COLO668 (cell line): ENCODE measurements around the gene SYT6.

Experiments used
- DNase-seq: peaks from one replicate; lab custom pipeline; 2025; ENCODE audit not compliant: unreplicated experiment; lab: John Stamatoyannopoulos, UW

Gene SYT6

GRCh38 chr1:114093624-114094362 lies 59.9 kb downstream of the SYT6 start:
- DNase-seq = no peak

GRCh38 chr1:114092186-114093062 lies 61.2 kb downstream of the SYT6 start:
- DNase-seq = no peak

GRCh38 chr1:114091711-114092110 lies 62.0 kb downstream of the SYT6 start:
- no peak for DNase-seq

- DNase-seq = no peak
Observed at GRCh38 chr1:114090738-114091505, 62.7 kb downstream of the SYT6 start.

- DNase-seq = no peak
Observed at GRCh38 chr1:114089502-114090138, 64.0 kb downstream of the SYT6 start.

- DNase-seq = no peak
Observed at GRCh38 chr1:114088392-114089299, 65.0 kb downstream of the SYT6 start.

- no peak for DNase-seq
Observed at GRCh38 chr1:114087495-114087894, 66.2 kb downstream of the SYT6 start.

- no peak for DNase-seq
Observed at GRCh38 chr1:114086601-114087368, 66.9 kb downstream of the SYT6 start.

GRCh38 chr1:114082867-114083585 lies 70.6 kb downstream of the SYT6 start:
- no peak for DNase-seq

- no peak for DNase-seq
Observed at GRCh38 chr1:114082304-114082630, 71.4 kb downstream of the SYT6 start.

GRCh38 chr1:114081437-114082303 lies 72.0 kb downstream of the SYT6 start:
- DNase-seq = no peak

- no peak for DNase-seq
Observed at GRCh38 chr1:114080511-114081436, 72.9 kb downstream of the SYT6 start.

- no peak for DNase-seq
Observed at GRCh38 chr1:114079596-114080190, 74.0 kb downstream of the SYT6 start.

GRCh38 chr1:114078116-114078515 lies 75.6 kb downstream of the SYT6 start:
- DNase-seq = no peak

- DNase-seq = no peak
Observed at GRCh38 chr1:114077188-114077587, 76.5 kb downstream of the SYT6 start.

- no peak for DNase-seq
Observed at GRCh38 chr1:114076308-114076707, 77.4 kb downstream of the SYT6 start.
